GM19467 (cell line): ENCODE measurements around the gene SKIL.
"Not testable (repeated sequence)": the region's sequence is repeated elsewhere in the genome, so short reads cannot be mapped to it uniquely, and the experiment has no call there.

Experiments used
- ATAC-seq: cut with Tn5 transposase; IDR thresholded peaks from one replicate; pipeline ENCODE4 v1.9.1; 2021; ENCODE audit warnings: mild to moderate bottlenecking, moderate library complexity; ENCODE audit not compliant: unreplicated experiment

Gene SKIL

GRCh38 chr3:170357176-170358041, at the start of gene SKIL:
Gene SKIL (plus strand): TSS chr3:170357715. CDS start chr3:170360332, 2,617 bp downstream.
- peak; percentile 52 for ATAC-seq

GRCh38 chr3:170309046-170309445, 48.5 kb upstream of the SKIL start:
- ATAC-seq, result no peak

- ATAC-seq, result no peak
Measured at GRCh38 chr3:170317954-170318353, 39.6 kb upstream of the SKIL start.

- no peak for ATAC-seq
Measured at GRCh38 chr3:170320461-170321121, 36.9 kb upstream of the SKIL start.

- ATAC-seq, result no peak
Measured at GRCh38 chr3:170321321-170322034, 36.0 kb upstream of the SKIL start.

- ATAC-seq, result no peak
Measured at GRCh38 chr3:170322566-170323269, 34.8 kb upstream of the SKIL start.

- ATAC-seq, result no peak
Measured at GRCh38 chr3:170323331-170323730, 34.2 kb upstream of the SKIL start.

- no peak for ATAC-seq
Measured at GRCh38 chr3:170324962-170325361, 32.6 kb upstream of the SKIL start.

- no peak for ATAC-seq
Measured at GRCh38 chr3:170327040-170327808, 30.3 kb upstream of the SKIL start.

GRCh38 chr3:170327868-170328548, 29.5 kb upstream of the SKIL start:
- ATAC-seq, result not testable (repeated sequence)

- no peak for ATAC-seq
Measured at GRCh38 chr3:170330366-170330765, 27.1 kb upstream of the SKIL start.

- ATAC-seq, result peak; percentile 68
Measured at GRCh38 chr3:170331143-170331542, 26.4 kb upstream of the SKIL start.

- no peak for ATAC-seq
Measured at GRCh38 chr3:170337420-170337819, 20.1 kb upstream of the SKIL start.

GRCh38 chr3:170338690-170339340, 18.7 kb upstream of the SKIL start:
- no peak for ATAC-seq

GRCh38 chr3:170342273-170342672, 15.2 kb upstream of the SKIL start:
- ATAC-seq, result not testable (repeated sequence)

GRCh38 chr3:170343859-170344258, 13.7 kb upstream of the SKIL start:
- not testable (repeated sequence) for ATAC-seq

- ATAC-seq, result no peak
Measured at GRCh38 chr3:170344971-170345370, 12.5 kb upstream of the SKIL start.

GRCh38 chr3:170346481-170347392, 10.8 kb upstream of the SKIL start:
- ATAC-seq, result no peak
